Astrocyte of the cerebellum (primary cell): ENCODE results near the gene HESX1.
A peak's percentile ranks its signal among the peaks of the same experiment; 100 is the strongest.

Experiments
- DNase-seq: peaks from one replicate; pipeline ENCODE4 v3.0.0-alpha.2; 2011; ENCODE audit warnings: low read depth
- H3K4me3 ChIP-seq: 2 replicates; pipeline ENCODE4 v1.5.1; 2011; ENCODE audit warnings: mild to moderate bottlenecking, low read depth, low read length, moderate library complexity
- CTCF ChIP-seq: IDR thresholded peaks from 2 replicates; pipeline ENCODE4 v1.5.1; 2012; ENCODE audit warnings: low read length, low read depth, moderate library complexity, mild to moderate bottlenecking; ENCODE audit errors: missing control alignments
- in situ Hi-C: cut with HindIII; loops from 2 replicates; pipeline ENCODE4 v1.10.0; 2017; ENCODE audit warnings: low sequenced_read_pairs

Gene HESX1

GRCh38 chr3:57184526-57184925 lies 15.3 kb downstream of the HESX1 start:
- no peak for DNase-seq
- no peak for TF ChIP-seq CTCF
- no peak overlapping the region for H3K4me3 ChIP-seq
- in situ Hi-C loops: no loop called here

GRCh38 chr3:57179580-57180410 lies 20.0 kb downstream of the HESX1 start:
- no peak for DNase-seq
- no peak overlapping the region for H3K4me3 ChIP-seq
- TF ChIP-seq CTCF: peak; percentile 54
- in situ Hi-C loops: no loop called here

GRCh38 chr3:57176045-57176444 lies 23.7 kb downstream of the HESX1 start:
- H3K4me3 ChIP-seq: no peak overlapping the region
- TF ChIP-seq CTCF: no peak
- in situ Hi-C loops: no loop called here
- DNase-seq: no peak

- TF ChIP-seq CTCF: no peak
- no peak overlapping the region for H3K4me3 ChIP-seq
- DNase-seq: no peak
- in situ Hi-C loops: no loop called here
These were observed 26.1 kb downstream of the HESX1 start for GRCh38 chr3:57173687-57174086.

GRCh38 chr3:57170946-57171345 lies 28.8 kb downstream of the HESX1 start:
- in situ Hi-C loops: no loop called here
- no peak for TF ChIP-seq CTCF

GRCh38 chr3:57169872-57170623 lies 29.7 kb downstream of the HESX1 start:
- TF ChIP-seq CTCF: peak; percentile 85
- H3K4me3 ChIP-seq: peak overlapping the region; percentile 39
- in situ Hi-C loops: no loop called here
- DNase-seq: no peak

More at GRCh38 chr3:57170946-57171345, 28.8 kb downstream of the HESX1 start:
- no peak overlapping the region for H3K4me3 ChIP-seq
- no peak for DNase-seq
